ENCODE data around the gene ITPA.

Gene ITPA

DNA sequence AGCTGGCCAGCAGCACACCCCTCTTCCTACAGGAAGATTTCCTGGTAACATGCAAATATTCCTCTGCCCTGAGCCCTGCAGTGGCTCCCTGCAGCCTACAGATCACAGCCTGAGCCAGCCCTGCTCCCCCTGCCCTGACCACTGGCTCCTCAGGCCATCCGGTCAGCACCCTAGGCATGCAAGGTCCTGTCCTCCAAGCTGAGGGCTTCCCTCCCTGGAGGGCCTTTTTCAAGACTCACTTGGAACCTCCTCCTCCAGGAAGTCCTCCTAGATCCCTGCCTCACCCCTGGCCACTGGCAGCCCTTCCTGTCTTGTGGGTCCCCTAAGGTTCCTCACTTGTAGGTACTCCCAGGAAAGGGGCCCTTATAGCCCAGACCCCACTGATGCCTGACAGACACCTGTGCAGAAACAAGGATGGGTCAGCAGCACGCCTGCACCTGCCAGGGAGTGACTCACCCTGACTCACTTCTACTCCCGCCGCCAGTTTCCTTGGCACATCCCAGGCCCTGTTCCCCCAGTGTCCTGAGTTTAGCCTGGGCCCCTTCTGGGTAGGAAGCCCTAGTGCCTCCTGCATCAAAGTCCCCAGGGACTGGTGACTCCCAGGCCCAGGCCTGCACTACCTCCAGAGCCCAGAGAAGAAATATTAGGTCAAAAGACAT lies 26.5 kb downstream of the ITPA start:
- Histone ChIP-seq H3K9me3 (ENCODE audit: control insufficient read depth in 1 of 2, low read length in 2 of 2) (no peaks in the 10 kb centered on the region), H3K4me1 (ENCODE audit: control insufficient read depth in 1 of 2, insufficient read depth in 2 of 2, low read length in 2 of 2) (peaks cover 0 to 22% of the 10 kb centered on the region in 2 donors), H3K27ac (ENCODE audit: low read length) (no peak overlapping the region), H3K36me3 (ENCODE audit: control insufficient read depth in 1 of 2, insufficient read depth in 2 of 2, low read length in 2 of 2) (no peaks in the 10 kb centered on the region), H3K27me3 (ENCODE audit: low read depth, low read length) (peaks cover 37% of the 10 kb centered on the region), H3K4me3 (ENCODE audit: low read depth in 1 of 2, low read length in 2 of 2) (no peak overlapping the region)

DNA sequence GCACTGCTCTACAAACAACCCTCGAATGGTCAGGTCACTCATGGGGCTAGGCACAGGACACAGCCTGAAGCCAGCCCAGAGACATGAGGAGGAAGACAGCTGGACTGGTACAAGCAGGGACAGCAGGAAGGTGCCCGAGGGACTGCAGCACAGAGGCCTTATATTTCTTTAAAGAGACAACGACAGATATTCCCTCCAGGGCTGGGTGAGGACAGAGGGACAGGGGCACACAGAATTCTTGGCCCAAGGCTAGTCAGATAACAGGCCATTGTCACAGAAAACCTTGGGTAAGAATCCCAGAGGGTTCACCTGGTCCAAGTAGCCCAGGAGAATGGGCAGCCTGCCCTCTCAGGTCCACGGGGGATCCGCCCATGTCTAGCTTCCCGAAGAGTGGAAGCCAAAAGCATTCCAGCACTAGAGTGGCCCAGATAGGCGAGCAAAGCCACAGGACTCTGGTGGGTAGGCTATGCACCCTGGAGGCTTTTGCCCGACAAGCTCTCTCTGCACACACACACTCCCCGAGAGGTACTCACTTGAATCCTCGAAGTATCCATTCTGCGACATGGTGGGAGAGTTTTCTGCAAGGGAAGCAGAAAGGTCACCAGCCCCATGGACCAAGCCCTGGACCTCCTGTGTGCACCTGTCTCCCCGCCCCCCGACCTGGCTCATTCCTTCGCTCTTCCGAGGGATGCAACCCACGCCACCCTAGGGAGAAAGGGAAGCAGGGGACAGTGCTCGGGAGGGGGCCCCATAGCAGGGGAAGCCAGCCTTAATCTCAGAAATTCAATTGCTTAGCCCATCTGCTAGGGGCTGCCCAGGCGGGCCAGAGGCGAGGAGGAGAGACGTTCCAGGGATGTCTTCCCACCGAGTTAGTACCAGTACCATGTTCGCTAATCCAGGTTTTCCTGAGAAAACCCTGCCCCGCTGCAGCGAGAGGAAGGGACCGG lies 28.0 kb downstream of the ITPA start:
- no peaks in the 10 kb centered on the region for H3K36me3 ChIP-seq (ENCODE audit: control insufficient read depth in 1 of 2, insufficient read depth in 2 of 2, low read length in 2 of 2)
- H3K27ac ChIP-seq (ENCODE audit: low read length), result no peak overlapping the region
- peaks cover 37% of the 10 kb centered on the region for H3K27me3 ChIP-seq (ENCODE audit: low read depth, low read length)
- H3K9me3 ChIP-seq (ENCODE audit: control insufficient read depth in 1 of 2, low read length in 2 of 2), result no peaks in the 10 kb centered on the region
- peaks cover 0 to 22% of the 10 kb centered on the region in 2 donors for H3K4me1 ChIP-seq (ENCODE audit: control insufficient read depth in 1 of 2, insufficient read depth in 2 of 2, low read length in 2 of 2)
- peak overlapping the region in 1 of 2 donors; percentile 91 for H3K4me3 ChIP-seq (ENCODE audit: low read depth in 1 of 2, low read length in 2 of 2)

DNA sequence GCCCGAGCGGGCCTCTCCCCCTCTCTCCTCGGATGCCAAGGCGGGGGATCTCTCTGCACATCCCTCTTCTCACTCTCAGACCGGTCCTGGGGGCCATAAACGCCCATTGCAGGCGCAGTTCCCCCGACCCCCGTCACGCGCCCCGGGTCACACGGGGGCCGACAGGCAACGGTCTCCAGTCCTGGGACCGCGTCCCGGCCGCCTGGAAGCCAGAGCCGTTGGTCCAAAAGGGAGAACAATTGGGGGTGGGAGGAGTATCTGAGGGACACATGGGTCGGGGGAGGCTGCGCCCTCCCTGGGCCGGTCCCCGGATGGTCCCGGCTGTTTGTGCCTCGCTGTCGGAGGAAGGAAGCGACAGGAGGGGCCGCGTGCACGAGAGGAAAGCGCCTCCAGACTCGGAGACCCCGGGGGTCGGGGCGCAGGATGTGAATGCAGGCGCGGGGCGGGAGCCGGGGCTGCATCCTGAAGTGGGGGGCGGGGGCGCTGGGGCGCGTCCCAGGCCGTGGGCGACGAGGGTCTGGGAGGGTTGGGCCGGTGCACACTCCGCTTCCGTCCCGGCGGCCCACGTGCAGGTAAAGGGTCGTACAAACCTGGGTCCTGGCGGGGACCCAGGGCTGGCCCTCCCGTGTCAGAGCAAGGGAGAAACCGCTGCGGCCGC lies 28.8 kb downstream of the ITPA start:
- Histone ChIP-seq H3K27me3 (ENCODE audit: low read depth, low read length) (peaks cover 37% of the 10 kb centered on the region), H3K4me1 (ENCODE audit: control insufficient read depth in 1 of 2, insufficient read depth in 2 of 2, low read length in 2 of 2) (peaks cover 0 to 22% of the 10 kb centered on the region in 2 donors), H3K9me3 (ENCODE audit: control insufficient read depth in 1 of 2, low read length in 2 of 2) (no peaks in the 10 kb centered on the region), H3K27ac (ENCODE audit: low read length) (no peak overlapping the region), H3K36me3 (ENCODE audit: control insufficient read depth in 1 of 2, insufficient read depth in 2 of 2, low read length in 2 of 2) (no peaks in the 10 kb centered on the region), H3K4me3 (ENCODE audit: low read depth in 1 of 2, low read length in 2 of 2) (peak overlapping the region; percentile 16 to 91)

DNA sequence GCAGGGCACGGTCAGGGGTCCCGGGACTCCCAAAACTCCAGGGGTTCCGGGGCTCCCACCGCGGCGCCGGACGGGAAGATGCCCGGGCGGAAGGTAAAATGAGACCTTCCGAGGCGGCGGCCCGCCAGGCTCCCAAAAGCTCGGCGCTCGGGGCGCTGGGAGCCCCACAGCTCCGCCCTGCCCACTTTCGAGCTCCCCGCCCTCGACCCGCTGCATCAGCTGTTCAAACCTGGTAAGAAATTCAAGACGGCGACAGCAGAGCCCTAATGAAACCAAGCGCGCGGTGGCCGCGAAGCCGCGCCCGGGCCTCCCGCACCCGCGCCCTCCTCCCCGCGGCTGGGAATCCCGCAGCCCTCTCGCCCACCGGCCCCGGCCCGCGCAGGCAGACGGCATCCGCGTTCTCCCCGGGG lies 29.3 kb downstream of the ITPA start:
- H3K4me3 ChIP-seq (ENCODE audit: low read depth in 1 of 2, low read length in 2 of 2), result peak overlapping the region; percentile 16 to 91
- H3K27me3 ChIP-seq (ENCODE audit: low read depth, low read length), result peaks cover 37% of the 10 kb centered on the region
- no peaks in the 10 kb centered on the region for H3K9me3 ChIP-seq (ENCODE audit: control insufficient read depth in 1 of 2, low read length in 2 of 2)
- H3K27ac ChIP-seq (ENCODE audit: low read length), result no peak overlapping the region
- peaks cover 0 to 22% of the 10 kb centered on the region in 2 donors for H3K4me1 ChIP-seq (ENCODE audit: control insufficient read depth in 1 of 2, insufficient read depth in 2 of 2, low read length in 2 of 2)
- no peaks in the 10 kb centered on the region for H3K36me3 ChIP-seq (ENCODE audit: control insufficient read depth in 1 of 2, insufficient read depth in 2 of 2, low read length in 2 of 2)

DNA sequence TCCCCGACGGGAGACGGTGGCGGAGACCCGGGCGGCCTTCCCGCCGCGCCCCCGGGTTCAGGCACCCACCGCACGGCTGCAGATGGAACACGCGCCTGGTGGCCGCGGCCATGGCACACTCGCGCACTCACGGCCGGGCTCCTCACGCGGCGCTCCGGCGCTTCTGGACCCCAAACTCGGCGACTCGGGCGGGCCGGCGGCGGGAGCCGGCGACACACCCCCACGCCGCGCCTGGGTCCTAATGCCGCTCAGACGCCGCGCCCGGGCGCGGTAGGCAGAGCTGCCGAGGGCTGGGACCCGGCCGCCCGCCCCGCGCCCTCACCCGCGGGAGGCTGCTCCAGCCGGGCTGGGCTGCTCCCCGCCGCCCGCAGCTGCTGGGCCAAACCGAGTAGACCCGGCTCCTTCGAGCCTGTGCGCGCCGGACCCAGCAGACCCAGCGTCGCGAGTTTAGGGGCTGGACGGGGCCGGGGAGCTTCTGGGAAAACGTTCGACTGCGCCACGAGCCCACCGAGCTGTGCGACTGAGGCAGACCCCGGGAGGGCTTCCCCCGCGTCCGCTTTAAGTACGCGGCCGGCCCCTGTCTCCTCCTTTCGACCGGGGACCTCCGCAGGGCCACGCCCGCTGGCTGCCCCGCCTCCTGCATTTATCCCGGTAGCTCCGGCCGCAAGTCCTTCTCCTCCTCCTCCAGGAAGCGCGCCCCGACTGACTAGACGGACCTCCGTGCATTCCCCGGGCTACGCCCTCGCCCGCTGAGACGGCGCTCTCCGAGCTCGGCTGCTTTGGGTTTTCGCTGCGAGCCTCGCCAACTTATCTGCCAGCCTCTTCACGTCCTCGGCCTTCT lies 29.9 kb downstream of the ITPA start, which contains the start of gene SLC4A11:
TSS of gene SLC4A11 (minus strand) at position 165 of the 841 bp plus-strand sequence. CDS start at position 112, 53 bp downstream.
- H3K27ac ChIP-seq (ENCODE audit: low read length), result no peak within 1 kb of the TSS
- H3K4me3 ChIP-seq (ENCODE audit: low read depth in 1 of 2, low read length in 2 of 2), result peak within 1 kb of the TSS; percentile 65 to 91
- no peaks in the 10 kb centered on the region for H3K9me3 ChIP-seq (ENCODE audit: control insufficient read depth in 1 of 2, low read length in 2 of 2)
- H3K36me3 ChIP-seq (ENCODE audit: control insufficient read depth in 1 of 2, insufficient read depth in 2 of 2, low read length in 2 of 2), result no peaks in the 10 kb centered on the region
- H3K4me1 ChIP-seq (ENCODE audit: control insufficient read depth in 1 of 2, insufficient read depth in 2 of 2, low read length in 2 of 2), result peaks cover 0 to 22% of the 10 kb centered on the region in 2 donors
- H3K27me3 ChIP-seq (ENCODE audit: low read depth, low read length), result peaks cover 37% of the 10 kb centered on the region

DNA sequence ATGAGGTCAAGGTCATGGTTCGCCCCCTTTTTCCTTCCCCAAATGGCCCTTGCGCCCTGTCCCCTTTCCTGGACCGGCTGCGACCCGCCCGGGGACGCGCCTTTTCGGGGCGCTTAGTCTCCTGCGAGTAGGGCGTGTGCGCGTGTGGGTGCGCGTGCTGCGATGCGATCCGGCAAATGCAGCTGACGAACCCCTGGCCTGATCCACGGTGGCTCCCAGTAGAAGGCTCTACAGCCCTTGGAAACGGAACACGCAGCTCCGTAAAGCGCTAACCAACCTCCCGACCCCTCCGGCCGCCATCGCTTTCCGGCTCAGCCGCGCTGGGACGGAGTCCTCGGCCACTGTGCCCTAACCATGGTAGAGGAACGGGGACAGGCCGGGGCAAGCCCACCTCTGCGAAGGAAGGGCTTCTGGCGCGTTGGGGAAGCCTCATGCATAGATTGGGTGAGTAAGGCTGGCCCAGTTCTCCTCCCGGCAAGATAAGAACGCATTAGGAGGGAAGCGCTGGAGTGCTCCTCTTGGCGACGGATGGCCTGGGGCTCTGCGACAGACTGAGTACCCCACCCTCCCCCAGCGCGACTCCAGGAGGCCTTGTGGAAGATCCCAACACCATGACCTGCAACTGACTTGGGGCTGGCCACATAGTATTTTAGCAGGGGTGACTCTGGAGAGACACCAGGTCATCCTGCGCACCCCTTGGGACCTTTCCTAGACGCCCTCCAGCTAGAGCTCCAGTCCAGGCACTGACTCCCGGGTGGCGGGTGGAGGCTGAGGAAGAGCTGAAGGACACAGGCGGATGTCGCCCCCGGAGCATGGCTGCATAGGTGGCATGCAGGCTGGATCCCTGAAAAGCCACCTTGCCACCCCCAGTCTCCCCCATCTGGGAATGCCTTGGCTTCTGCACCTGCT lies 30.8 kb downstream of the ITPA start:
- Histone ChIP-seq H3K27me3 (ENCODE audit: low read depth, low read length) (peaks cover 37% of the 10 kb centered on the region), H3K9me3 (ENCODE audit: control insufficient read depth in 1 of 2, low read length in 2 of 2) (no peaks in the 10 kb centered on the region), H3K4me3 (ENCODE audit: low read depth in 1 of 2, low read length in 2 of 2) (peak overlapping the region; percentile 65 to 91), H3K36me3 (ENCODE audit: control insufficient read depth in 1 of 2, insufficient read depth in 2 of 2, low read length in 2 of 2) (no peaks in the 10 kb centered on the region), H3K4me1 (ENCODE audit: control insufficient read depth in 1 of 2, insufficient read depth in 2 of 2, low read length in 2 of 2) (peaks cover 0 to 22% of the 10 kb centered on the region in 2 donors), H3K27ac (ENCODE audit: low read length) (no peak overlapping the region)

DNA sequence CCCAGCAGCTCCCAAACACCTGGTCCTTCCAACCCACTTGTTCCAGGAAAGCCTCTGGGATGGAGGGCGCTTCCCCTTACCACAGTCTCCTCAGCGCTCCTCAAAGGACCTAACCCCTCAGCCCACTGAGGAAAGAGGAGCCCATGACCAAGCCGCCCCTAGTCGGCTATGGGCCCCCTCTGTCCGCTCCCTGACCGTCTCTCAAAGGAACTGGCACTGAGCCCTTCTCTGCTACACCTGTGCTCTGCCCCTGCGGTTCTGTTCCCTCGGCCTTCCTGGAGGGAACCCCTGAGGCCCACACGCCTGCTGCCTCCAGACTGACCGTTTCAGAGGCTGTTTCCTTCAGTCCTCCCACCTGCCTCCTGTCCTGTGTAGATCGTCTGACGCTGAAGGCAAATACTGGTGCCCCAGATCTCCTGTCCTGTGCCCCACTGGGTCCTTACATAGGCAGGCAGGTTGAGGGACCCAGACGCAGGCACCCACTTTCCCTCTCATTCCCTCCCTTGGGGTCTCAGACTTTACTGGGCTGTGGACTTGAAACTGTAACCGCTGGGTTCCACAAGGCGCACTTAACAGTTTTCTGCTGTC lies 31.6 kb downstream of the ITPA start:
- Histone ChIP-seq H3K4me3 (ENCODE audit: low read depth in 1 of 2, low read length in 2 of 2) (no peak overlapping the region), H3K27me3 (ENCODE audit: low read depth, low read length) (peaks cover 34% of the 10 kb centered on the region)

DNA sequence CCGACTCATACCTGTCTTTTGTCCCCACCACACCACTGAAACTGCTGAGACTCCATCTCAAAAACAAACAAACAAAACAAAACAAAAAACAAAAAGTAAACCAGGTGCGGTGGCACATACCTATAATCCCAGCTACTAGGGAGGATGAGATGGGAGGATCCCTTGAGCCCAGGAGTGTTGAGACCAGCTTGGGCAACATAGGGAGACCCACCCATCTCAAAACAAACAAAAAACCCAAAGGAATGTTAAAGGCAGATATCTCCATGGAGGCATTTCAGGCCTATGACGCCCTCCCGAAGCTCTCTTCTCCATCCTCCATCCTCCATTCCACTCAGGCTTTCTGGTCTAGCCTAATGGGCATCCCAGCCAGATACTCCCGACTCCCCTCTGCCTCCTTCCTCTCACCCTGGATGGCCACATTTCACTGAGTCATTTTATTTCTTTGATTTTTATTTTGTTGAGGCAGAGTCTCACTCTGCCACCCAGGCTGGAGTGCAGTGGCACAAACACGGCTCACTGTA lies 32.9 kb downstream of the ITPA start:
- H3K27me3 ChIP-seq (ENCODE audit: low read depth, low read length), result peaks cover 24% of the 10 kb centered on the region
- H3K4me3 ChIP-seq (ENCODE audit: low read depth in 1 of 2, low read length in 2 of 2), result no peak overlapping the region
- no peak overlapping the region for H3K27ac ChIP-seq (ENCODE audit: low read length)
- peaks cover 0 to 22% of the 10 kb centered on the region in 2 donors for H3K4me1 ChIP-seq (ENCODE audit: control insufficient read depth in 1 of 2, insufficient read depth in 2 of 2, low read length in 2 of 2)
- no peaks in the 10 kb centered on the region for H3K9me3 ChIP-seq (ENCODE audit: control insufficient read depth in 1 of 2, low read length in 2 of 2)
- H3K36me3 ChIP-seq (ENCODE audit: control insufficient read depth in 1 of 2, insufficient read depth in 2 of 2, low read length in 2 of 2), result no peaks in the 10 kb centered on the region

More for the DNA sequence above, 31.6 kb downstream of the ITPA start:
- Histone ChIP-seq H3K36me3 (ENCODE audit: control insufficient read depth in 1 of 2, insufficient read depth in 2 of 2, low read length in 2 of 2) (no peaks in the 10 kb centered on the region), H3K27ac (ENCODE audit: low read length) (no peak overlapping the region), H3K4me1 (ENCODE audit: control insufficient read depth in 1 of 2, insufficient read depth in 2 of 2, low read length in 2 of 2) (peaks cover 0 to 22% of the 10 kb centered on the region in 2 donors), H3K9me3 (ENCODE audit: control insufficient read depth in 1 of 2, low read length in 2 of 2) (no peaks in the 10 kb centered on the region)

DNA sequence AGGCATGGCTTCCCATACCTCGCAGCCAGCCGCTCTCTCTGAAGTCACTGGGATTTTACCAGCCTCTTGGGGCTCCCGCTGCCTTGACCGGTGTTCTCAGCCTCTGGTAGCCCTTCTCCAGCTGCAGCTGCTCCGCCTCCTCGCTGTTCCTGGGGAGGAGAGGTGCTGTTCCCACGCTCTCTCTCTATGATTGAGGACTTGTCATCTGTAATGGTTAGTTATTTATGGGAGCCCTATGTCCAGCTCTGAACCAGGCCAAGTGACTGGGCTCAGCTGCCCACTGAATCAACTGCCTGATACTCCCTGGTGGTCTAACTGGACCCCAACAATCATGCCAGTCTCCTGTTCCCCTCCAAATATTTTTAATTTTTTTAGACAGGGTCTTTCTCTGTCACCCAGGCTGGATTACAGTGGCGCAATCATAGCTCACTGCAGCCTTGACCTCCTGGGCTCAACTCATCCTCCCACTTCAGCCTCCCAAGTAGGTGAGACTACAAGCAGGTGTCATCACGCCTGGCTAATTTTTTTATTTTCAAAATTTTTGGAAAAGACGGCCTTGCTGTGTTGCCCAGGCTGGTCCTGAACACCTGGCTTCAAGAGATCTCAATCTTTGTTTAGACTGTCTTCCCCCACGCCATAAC lies 34.5 kb downstream of the ITPA start:
- Histone ChIP-seq H3K4me3 (ENCODE audit: low read depth in 1 of 2, low read length in 2 of 2) (no peak overlapping the region), H3K9me3 (ENCODE audit: control insufficient read depth in 1 of 2, low read length in 2 of 2) (no peaks in the 10 kb centered on the region), H3K27me3 (ENCODE audit: low read depth, low read length) (peaks cover 12% of the 10 kb centered on the region), H3K27ac (ENCODE audit: low read length) (no peak overlapping the region), H3K36me3 (ENCODE audit: control insufficient read depth in 1 of 2, insufficient read depth in 2 of 2, low read length in 2 of 2) (no peaks in the 10 kb centered on the region), H3K4me1 (ENCODE audit: control insufficient read depth in 1 of 2, insufficient read depth in 2 of 2, low read length in 2 of 2) (peaks cover 0 to 15% of the 10 kb centered on the region in 2 donors)

Measured in muscle layer of duodenum (tissue), 2 donors.